Activated B cell treated with CpG ODN at 0.5 μM for 24 hours (primary cell): Measurements from ENCODE around the gene PKN1. TPM values are rescaled to one million over a fixed set of nuclear protein-coding genes. Genes with fewer than 3 reads are reported as not detected.

Source experiments
- ATAC-seq: fragments of 200-7000 bp; cut with Tn5 transposase; one replicate; pipeline ENCODE4 v1.10.0; 2021; ENCODE audit warnings: low read depth, mild to moderate bottlenecking, moderate library complexity
- CTCF ChIA-PET: fragments of 350-600 bp; sonication (Branson Sonifier 250); formaldehyde crosslinking; loops from one replicate; lab custom pipeline; 2021; ENCODE audit warnings: antibody characterized with exemption; lab: Charles Lee
- POLR2A ChIA-PET: fragments of 350-600 bp; sonication (Branson Sonifier 250); formaldehyde crosslinking; loops from one replicate; lab custom pipeline; 2021; ENCODE audit warnings: antibody characterized with exemption; lab: Charles Lee
- DNase-seq: peaks from one replicate; pipeline ENCODE4 v3.0.0; 2022
- H3K27ac Mint-ChIP-seq: one replicate; pipeline ENCODE4 v1.8.0; 2020; ENCODE audit warnings: mixed read lengths
- H3K27me3 Mint-ChIP-seq: one replicate; pipeline ENCODE4 v1.8.0; 2021; ENCODE audit warnings: mixed read lengths
- H3K36me3 Mint-ChIP-seq: one replicate; pipeline ENCODE4 v1.8.0; 2021; ENCODE audit warnings: low read depth, mixed read lengths
- H3K4me1 Mint-ChIP-seq: one replicate; pipeline ENCODE4 v1.8.0; 2021; ENCODE audit warnings: mixed read lengths
- H3K4me3 Mint-ChIP-seq: one replicate; pipeline ENCODE4 v1.8.0; 2020; ENCODE audit warnings: mild to moderate bottlenecking, mixed read lengths
- H3K9me3 Mint-ChIP-seq: one replicate; pipeline ENCODE4 v1.8.0; 2020; ENCODE audit warnings: mixed read lengths
- CTCF ChIP-seq: fragments of 200-600 bp; IDR thresholded peaks from one replicate; pipeline ENCODE4 v1.8.0; 2022; ENCODE audit warnings: antibody characterized with exemption, mild to moderate bottlenecking
- intact Hi-C: fragments of 100-400 bp; cut with micrococcal nuclease; formaldehyde crosslinking; loops from one replicate; pipeline ENCODE4 v1.15.1; 2024
- total RNA-seq: library from RNA; stranded (reverse); gene quantifications from 2 replicates; pipeline ENCODE4 v1.2.3, GENCODE V29; 2022

PKN1 gene
- total RNA-seq, 1 donor from 2014 or later = 159 TPM

DNA sequence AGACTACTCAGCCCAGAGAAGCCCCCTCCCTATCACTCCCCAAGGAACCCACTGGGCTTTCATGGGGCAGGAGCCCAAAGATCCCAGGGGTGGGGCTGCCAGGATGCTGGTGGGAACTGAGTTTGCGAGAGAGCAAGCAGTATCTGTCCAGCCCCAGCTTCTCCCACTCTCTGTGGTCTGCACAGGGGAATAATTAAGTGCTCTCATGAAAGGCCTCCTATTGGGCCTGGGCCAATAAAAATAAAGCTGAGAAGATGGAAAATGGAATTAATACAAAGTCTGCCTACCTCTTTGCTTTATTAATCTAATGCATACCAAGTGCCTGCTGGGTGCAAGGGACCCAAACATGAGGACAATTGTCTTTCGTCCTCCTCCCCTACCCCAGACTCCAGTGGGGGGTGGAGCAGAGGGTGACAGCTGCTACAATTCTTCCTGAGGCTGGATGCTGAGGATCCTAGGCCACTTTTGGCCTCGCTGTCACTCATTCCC is 19.4 kb upstream of the PKN1 start:
- H3K36me3 Mint-ChIP-seq = peaks cover 79% of the 10 kb centered on the region
- TF ChIP-seq CTCF = no peak
- H3K27me3 Mint-ChIP-seq = no peaks in the 10 kb centered on the region
- DNase-seq (no peak), ATAC-seq (no peak)
- ChIA-PET CTCF (interaction anchor here (1.3 to 2.0 kb wide), 2 partner anchors 18 to 30 kb away, joined by 3 to 9 read pairs; partner anchors contain the start of gene PKN1), POLR2A (no interaction called here)
- peaks cover 68% of the 10 kb centered on the region for H3K4me1 Mint-ChIP-seq
- intact Hi-C loops = no loop called here
- no peak overlapping the region for H3K4me3 Mint-ChIP-seq
- H3K27ac Mint-ChIP-seq = no peak overlapping the region
- no peaks in the 10 kb centered on the region for H3K9me3 Mint-ChIP-seq

DNA sequence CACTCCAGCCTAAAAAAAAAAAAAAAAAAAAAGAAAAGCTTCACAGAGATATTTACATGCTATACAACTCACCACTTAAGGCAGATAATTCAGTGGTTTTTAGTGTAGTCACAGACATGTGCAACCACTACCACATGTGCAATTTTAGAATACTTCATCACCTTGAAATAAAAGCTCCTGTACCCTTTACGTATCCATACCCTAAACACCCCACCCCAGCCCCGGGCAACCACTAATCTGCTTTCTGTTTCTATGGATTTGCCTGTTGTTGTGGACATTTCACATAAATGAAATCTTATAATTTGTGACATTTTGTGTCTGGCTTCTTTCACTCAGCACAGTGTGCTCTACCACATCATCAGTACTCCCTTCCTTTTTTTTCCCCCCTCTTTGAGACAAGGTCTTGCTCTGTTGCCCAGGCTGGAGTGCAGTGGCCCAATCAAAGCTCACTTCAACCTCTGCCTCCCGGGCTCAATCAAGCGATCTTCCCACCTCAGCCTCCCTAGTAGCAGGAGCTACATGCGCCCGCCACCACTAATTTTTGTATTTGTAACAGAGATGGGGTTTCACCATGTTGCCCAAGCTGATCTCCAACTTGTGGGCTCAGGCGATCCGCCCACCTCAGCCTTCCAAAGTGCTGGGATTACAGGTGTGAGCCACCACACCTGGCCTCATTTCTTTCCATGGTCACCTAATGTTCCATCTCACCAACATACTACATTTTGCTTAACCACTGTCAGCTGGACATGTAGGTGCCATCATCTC is 18.0 kb upstream of the PKN1 start:
- Mint-ChIP-seq H3K4me3 (peak overlapping the region; percentile 57), H3K36me3 (peaks cover 74% of the 10 kb centered on the region), H3K27me3 (no peaks in the 10 kb centered on the region), H3K4me1 (peaks cover 70% of the 10 kb centered on the region), H3K27ac (peak overlapping the region; percentile 56), H3K9me3 (no peaks in the 10 kb centered on the region)
- DNase-seq (no peak), ATAC-seq (no peak)
- TF ChIP-seq CTCF = no peak
- CTCF ChIA-PET = interaction anchor here (0.6 to 2.0 kb wide), 4 partner anchors 17 to 1438 kb away, joined by 3 to 9 read pairs (median 4); partner anchors contain the start of gene PKN1
- POLR2A ChIA-PET = interaction anchor here (0.6 to 1.9 kb wide), 6 partner anchors 9 to 103 kb away, joined by 3 to 6 read pairs (median 4); partner anchors contain the start of genes DNAJB1 and PKN1
- intact Hi-C loops = loop anchor here (5.0 kb wide), 1 partner anchor 408 kb away; the partner anchor contains the start of gene RFX1

DNA sequence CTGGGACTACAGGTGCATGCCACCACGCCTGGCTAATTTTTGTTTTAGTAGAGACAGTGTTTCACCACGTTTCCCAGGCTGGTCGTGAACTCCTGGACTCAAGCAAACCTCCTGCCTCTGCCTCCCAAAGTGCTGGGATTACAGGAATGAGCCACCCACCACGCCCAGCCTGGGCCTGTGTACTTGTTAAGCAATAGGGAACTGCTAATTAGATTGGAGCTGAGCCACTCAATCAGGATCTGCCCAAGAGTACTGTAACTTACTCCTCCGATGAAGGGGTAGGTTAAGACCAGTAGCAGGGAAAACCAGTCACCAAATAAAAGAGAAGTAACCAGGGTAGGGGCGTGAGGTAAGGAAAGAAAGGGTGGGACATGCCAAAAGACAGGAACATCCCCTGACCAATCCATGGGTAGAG is 16.3 kb upstream of the PKN1 start:
- H3K27ac Mint-ChIP-seq = peak overlapping the region; percentile 86
- no peak for TF ChIP-seq CTCF
- ChIA-PET POLR2A (interaction anchor here (1.5 to 1.9 kb wide), 3 partner anchors 10 to 102 kb away, joined by 3 to 6 read pairs (median 5); partner anchors contain the start of gene DNAJB1), CTCF (interaction anchor here (1.0 kb wide), 1 partner anchor 10 kb away, joined by 5 read pairs; no protein-coding TSS in a partner anchor)
- H3K4me1 Mint-ChIP-seq = peaks cover 63% of the 10 kb centered on the region
- H3K4me3 Mint-ChIP-seq = peak overlapping the region; percentile 99
- intact Hi-C loops = loop anchor here (5.0 kb wide), 1 partner anchor 410 kb away; the partner anchor contains the start of gene RFX1
- no peaks in the 10 kb centered on the region for H3K27me3 Mint-ChIP-seq
- DNase-seq (no peak), ATAC-seq (no peak)
- H3K36me3 Mint-ChIP-seq = peaks cover 59% of the 10 kb centered on the region
- no peaks in the 10 kb centered on the region for H3K9me3 Mint-ChIP-seq

- CTCF ChIA-PET = no interaction called here
- no peak for TF ChIP-seq CTCF
- peaks cover 39% of the 10 kb centered on the region for H3K36me3 Mint-ChIP-seq
- H3K9me3 Mint-ChIP-seq = no peaks in the 10 kb centered on the region
- H3K4me1 Mint-ChIP-seq = peaks cover 47% of the 10 kb centered on the region
- peak overlapping the region; percentile 99 for H3K4me3 Mint-ChIP-seq
- POLR2A ChIA-PET = interaction anchor here (0.5 to 3.0 kb wide), 9 partner anchors 14 to 1266 kb away, joined by 3 to 28 read pairs (median 4); partner anchors contain the start of gene PKN1
- H3K27ac Mint-ChIP-seq = peak overlapping the region; percentile 99
- H3K27me3 Mint-ChIP-seq = no peaks in the 10 kb centered on the region
- peak; percentile 54 for ATAC-seq
- intact Hi-C loops = loop anchor here (1.0 to 5.0 kb wide), 4 partner anchors 14 to 411 kb away; partner anchors contain the start of genes ASF1B and RFX1
- no peak for DNase-seq
Observed at GRCh38 chr19:14418856-14419105, 14.3 kb upstream of the PKN1 start.
